OCI-LY1 (cell line): ENCODE data around the gene TMPO.

Source experiments
- H2AFZ ChIP-seq: fragments of 200-600 bp; sonication (generic), shearing (Covaris generic); 2 replicates; pipeline ENCODE4 v1.6.0; 2014; ENCODE audit warnings: antibody characterized with exemption, mild to moderate bottlenecking, low read length
- H3F3A ChIP-seq: fragments of 200-600 bp; sonication (generic), shearing (Covaris generic); 2 replicates; pipeline ENCODE4 v1.6.0; 2014; ENCODE audit warnings: mild to moderate bottlenecking, antibody characterized with exemption, low read length, moderate library complexity; ENCODE audit not compliant: insufficient read depth
- H3K27ac ChIP-seq: fragments of 200-600 bp; sonication (generic); 2 replicates; pipeline ENCODE4 v1.5.1; 2014; ENCODE audit warnings: low read length, mixed run types, mild to moderate bottlenecking, low read depth; ENCODE audit not compliant: poor library complexity, severe bottlenecking
- H3K27me3 ChIP-seq: fragments of 200-600 bp; sonication (generic); 2 replicates; pipeline ENCODE4 v1.6.0; 2014; ENCODE audit warnings: antibody characterized with exemption, mild to moderate bottlenecking, low read length, moderate library complexity; ENCODE audit not compliant: insufficient read depth
- H3K36me3 ChIP-seq: fragments of 200-600 bp; sonication (generic); 2 replicates; pipeline ENCODE4 v1.6.1; 2014; ENCODE audit warnings: mild to moderate bottlenecking, antibody characterized with exemption, low read length, moderate library complexity, mixed read lengths; ENCODE audit not compliant: insufficient read depth
- H3K4me1 ChIP-seq: fragments of 200-600 bp; sonication (generic); 2 replicates; pipeline ENCODE4 v1.5.1; 2014; ENCODE audit warnings: mild to moderate bottlenecking, low read length, moderate library complexity; ENCODE audit not compliant: insufficient read depth, severe bottlenecking
- H3K4me2 ChIP-seq: fragments of 200-600 bp; sonication (generic), shearing (Covaris generic); 2 replicates; pipeline ENCODE4 v1.6.1; 2014; ENCODE audit warnings: low read length
- H3K4me3 ChIP-seq: fragments of 200-600 bp; sonication (generic); 2 replicates; pipeline ENCODE4 v1.5.1; 2014; ENCODE audit warnings: low read length, low read depth, mild to moderate bottlenecking, mixed read lengths; ENCODE audit not compliant: poor library complexity, severe bottlenecking
- H3K79me2 ChIP-seq: fragments of 200-600 bp; shearing (Covaris generic); 2 replicates; pipeline ENCODE4 v1.6.1; 2016; ENCODE audit warnings: mixed run types, low read length, mixed read lengths; ENCODE audit not compliant: insufficient read depth
- H3K9ac ChIP-seq: fragments of 200-600 bp; sonication (generic), shearing (Covaris generic); 2 replicates; pipeline ENCODE4 v1.6.1; 2014; ENCODE audit warnings: mild to moderate bottlenecking, low read length, mixed read lengths
- H3K9me2 ChIP-seq: fragments of 200-600 bp; sonication (generic), shearing (Covaris generic); 2 replicates; pipeline ENCODE4 v1.6.1; 2014; ENCODE audit warnings: low read depth, mild to moderate bottlenecking, low read length, mixed read lengths
- H3K9me3 ChIP-seq: fragments of 200-600 bp; shearing (Covaris generic); 2 replicates; pipeline ENCODE4 v1.6.1; 2014; ENCODE audit warnings: low read length, mixed read lengths
- H4K20me1 ChIP-seq: fragments of 200-600 bp; sonication (generic), shearing (Covaris generic); 2 replicates; pipeline ENCODE4 v1.6.0; 2016; ENCODE audit warnings: mild to moderate bottlenecking, low read length; ENCODE audit not compliant: insufficient read depth
- EZH2 ChIP-seq: fragments of 200-600 bp; sonication (generic), shearing (Covaris generic); IDR thresholded peaks from 2 replicates; pipeline ENCODE4 v1.8.0; 2017; ENCODE audit warnings: borderline replicate concordance, mixed run types, mild to moderate bottlenecking, antibody characterized with exemption, low read length, moderate library complexity, mixed read lengths
- TF ChIP-seq, protein P1 (sequence below): fragments of 200-600 bp; sonication (generic), shearing (Covaris generic); IDR thresholded peaks from 2 replicates; pipeline ENCODE4 v1.5.1; 2017; ENCODE audit warnings: mild to moderate bottlenecking, antibody characterized with exemption, low read length, moderate library complexity, mixed read lengths

The TMPO gene

DNA sequence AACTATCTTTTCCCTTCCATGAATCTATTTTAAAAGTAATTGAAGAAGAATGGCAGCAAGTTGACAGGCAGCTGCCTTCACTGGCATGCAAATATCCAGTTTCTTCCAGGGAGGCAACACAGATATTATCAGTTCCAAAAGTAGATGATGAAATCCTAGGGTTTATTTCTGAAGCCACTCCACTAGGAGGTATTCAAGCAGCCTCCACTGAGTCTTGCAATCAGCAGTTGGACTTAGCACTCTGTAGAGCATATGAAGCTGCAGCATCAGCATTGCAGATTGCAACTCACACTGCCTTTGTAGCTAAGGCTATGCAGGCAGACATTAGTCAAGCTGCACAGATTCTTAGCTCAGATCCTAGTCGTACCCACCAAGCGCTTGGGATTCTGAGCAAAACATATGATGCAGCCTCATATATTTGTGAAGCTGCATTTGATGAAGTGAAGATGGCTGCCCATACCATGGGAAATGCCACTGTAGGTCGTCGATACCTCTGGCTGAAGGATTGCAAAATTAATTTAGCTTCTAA is 18.4 kb downstream of the TMPO start:
- no peak for TF ChIP-seq EZH2
- TF ChIP-seq, protein P1, sequence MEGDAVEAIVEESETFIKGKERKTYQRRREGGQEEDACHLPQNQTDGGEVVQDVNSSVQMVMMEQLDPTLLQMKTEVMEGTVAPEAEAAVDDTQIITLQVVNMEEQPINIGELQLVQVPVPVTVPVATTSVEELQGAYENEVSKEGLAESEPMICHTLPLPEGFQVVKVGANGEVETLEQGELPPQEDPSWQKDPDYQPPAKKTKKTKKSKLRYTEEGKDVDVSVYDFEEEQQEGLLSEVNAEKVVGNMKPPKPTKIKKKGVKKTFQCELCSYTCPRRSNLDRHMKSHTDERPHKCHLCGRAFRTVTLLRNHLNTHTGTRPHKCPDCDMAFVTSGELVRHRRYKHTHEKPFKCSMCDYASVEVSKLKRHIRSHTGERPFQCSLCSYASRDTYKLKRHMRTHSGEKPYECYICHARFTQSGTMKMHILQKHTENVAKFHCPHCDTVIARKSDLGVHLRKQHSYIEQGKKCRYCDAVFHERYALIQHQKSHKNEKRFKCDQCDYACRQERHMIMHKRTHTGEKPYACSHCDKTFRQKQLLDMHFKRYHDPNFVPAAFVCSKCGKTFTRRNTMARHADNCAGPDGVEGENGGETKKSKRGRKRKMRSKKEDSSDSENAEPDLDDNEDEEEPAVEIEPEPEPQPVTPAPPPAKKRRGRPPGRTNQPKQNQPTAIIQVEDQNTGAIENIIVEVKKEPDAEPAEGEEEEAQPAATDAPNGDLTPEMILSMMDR = no peak
- H3K9me2 ChIP-seq = no peaks in the 10 kb centered on the region
- no peaks in the 10 kb centered on the region for H3K27me3 ChIP-seq
- peaks cover 100% of the 10 kb centered on the region for H3K36me3 ChIP-seq
- no peak overlapping the region for H3K9ac ChIP-seq
- no peak overlapping the region for H3K4me3 ChIP-seq
- 0 out of 2 replicates have a peak, but pooled peaks cover 4% of the 10 kb centered on the region for H4K20me1 ChIP-seq
- H3K79me2 ChIP-seq = peaks cover 47% of the 10 kb centered on the region
- H3K4me2 ChIP-seq = no peak overlapping the region
- no peaks in the 10 kb centered on the region for H3F3A ChIP-seq
- no peaks in the 10 kb centered on the region for H3K4me1 ChIP-seq
- H3K27ac ChIP-seq = no peak overlapping the region
- H2AFZ ChIP-seq = no peak overlapping the region
- no peaks in the 10 kb centered on the region for H3K9me3 ChIP-seq

DNA sequence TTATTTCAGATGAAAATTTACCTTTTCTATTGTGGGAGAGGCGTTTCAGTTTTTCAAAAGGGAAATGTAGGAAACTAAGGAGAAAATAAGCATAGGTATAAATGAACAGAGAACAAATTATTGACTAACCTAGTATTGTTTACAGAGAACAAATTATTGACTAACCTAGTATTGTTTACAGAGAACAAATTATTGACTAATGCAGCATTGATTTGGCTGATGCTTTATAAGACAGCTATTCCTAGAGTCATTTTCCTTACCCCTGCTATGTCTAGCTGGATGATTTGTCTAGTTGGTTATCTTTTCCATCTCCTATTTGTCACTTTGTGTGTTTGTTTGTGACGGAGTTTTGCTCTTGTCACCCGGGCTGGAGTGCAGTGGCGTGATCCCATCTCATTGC is 22.6 kb downstream of the TMPO start:
- Histone ChIP-seq H3K9me2 (no peaks in the 10 kb centered on the region), H3K27me3 (no peaks in the 10 kb centered on the region), H3K4me1 (no peaks in the 10 kb centered on the region), H3K79me2 (peaks cover 36% of the 10 kb centered on the region), H3K27ac (no peak overlapping the region), H3F3A (no peaks in the 10 kb centered on the region), H3K4me2 (no peak overlapping the region), H4K20me1 (0 out of 2 replicates have a peak, but pooled peaks cover 4% of the 10 kb centered on the region), H3K9me3 (no peaks in the 10 kb centered on the region), H2AFZ (no peak overlapping the region), H3K4me3 (no peak overlapping the region), H3K9ac (no peak overlapping the region), H3K36me3 (peaks cover 95% of the 10 kb centered on the region)
- TF ChIP-seq EZH2 = no peak
- TF ChIP-seq, protein P1 = no peak

DNA sequence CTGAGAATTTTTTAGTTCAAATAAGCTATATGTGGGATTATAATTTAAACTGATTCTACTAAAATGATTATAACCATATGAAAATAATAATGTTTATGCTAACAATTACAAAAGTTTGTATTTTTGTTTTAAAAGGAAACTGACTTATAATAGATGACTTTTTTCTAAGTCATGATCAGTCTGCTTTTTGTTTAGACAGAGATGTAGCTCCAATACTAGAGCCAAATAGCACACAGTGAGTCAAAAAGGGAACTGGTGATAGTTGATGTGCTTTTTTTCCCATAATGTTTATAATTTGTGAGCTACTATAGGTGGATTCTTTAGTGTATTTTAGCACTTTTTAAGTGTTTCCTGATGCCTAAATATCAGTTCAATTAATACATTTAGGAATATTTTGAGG is 28.3 kb downstream of the TMPO start:
- H2AFZ ChIP-seq = no peak overlapping the region
- no peaks in the 10 kb centered on the region for H3K27me3 ChIP-seq
- H3K9me2 ChIP-seq = no peaks in the 10 kb centered on the region
- H3K36me3 ChIP-seq = peaks cover 94% of the 10 kb centered on the region
- H3F3A ChIP-seq = no peaks in the 10 kb centered on the region; the same call in 1 of the 2 replicates
- H3K9me3 ChIP-seq = no peaks in the 10 kb centered on the region
- 0 out of 2 replicates have a peak, but pooled peaks cover 8% of the 10 kb centered on the region for H3K79me2 ChIP-seq
- no peaks in the 10 kb centered on the region; the same call in 1 of the 2 replicates for H4K20me1 ChIP-seq
- no peak overlapping the region for H3K9ac ChIP-seq
- no peak overlapping the region for H3K4me2 ChIP-seq
- no peak for TF ChIP-seq EZH2
- TF ChIP-seq, protein P1 = no peak
- no peak overlapping the region for H3K27ac ChIP-seq
- H3K4me1 ChIP-seq = no peaks in the 10 kb centered on the region
- no peak overlapping the region for H3K4me3 ChIP-seq
